ENCODE data around the gene HOXB8. TPM values are rescaled to one million over a fixed set of nuclear protein-coding genes. Genes with fewer than 3 reads are reported as not detected.

The HOXB8 gene
- total RNA-seq, 2 experiments from 2014 or later = not detected

DNA sequence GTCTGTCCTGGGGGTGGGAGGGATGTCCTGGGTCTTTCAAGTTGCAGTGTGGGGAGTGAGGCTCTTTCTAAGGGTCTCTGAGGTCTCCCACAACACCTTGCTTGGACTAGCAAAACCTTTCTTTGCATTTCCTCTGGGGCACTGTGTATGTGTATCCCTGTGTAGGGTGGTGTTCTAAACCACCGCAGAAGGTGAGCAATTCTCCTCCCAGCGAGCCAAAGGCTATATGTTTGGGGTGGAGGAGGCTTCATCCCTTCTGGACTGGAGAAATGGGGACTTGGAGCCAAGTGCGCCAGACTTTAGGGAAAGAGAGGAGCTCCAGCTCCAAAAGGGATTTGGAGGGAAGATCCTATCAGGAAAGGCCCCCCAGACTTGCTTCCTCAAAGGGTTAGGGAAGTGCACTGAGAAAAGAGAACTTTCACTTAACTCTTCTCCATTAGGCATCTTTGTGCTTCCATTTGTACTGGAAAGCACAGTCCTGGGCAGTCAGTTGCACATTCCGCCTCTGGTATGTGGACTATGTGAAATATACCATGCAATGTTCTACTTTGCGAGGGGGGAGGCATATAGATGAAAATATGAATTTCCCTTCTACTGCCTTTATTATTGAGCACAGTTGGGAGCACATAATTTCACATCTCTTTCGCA, 29.9 kb upstream of the HOXB8 start:
- ChIA-PET POLR2A (no interaction called here), CTCF (interaction anchor here (2.0 kb wide), 1 partner anchor 9 kb away, joined by 8 read pairs; no protein-coding TSS in a partner anchor)
- ATAC-seq (no peak), DNase-seq (no peak)
- peaks cover 75% of the 10 kb centered on the region for H3K27me3 Mint-ChIP-seq
- H3K9me3 Mint-ChIP-seq = no peaks in the 10 kb centered on the region
- H3K4me3 Mint-ChIP-seq = no peak overlapping the region
- H3K27ac Mint-ChIP-seq = no peak overlapping the region
- H3K4me1 Mint-ChIP-seq (ENCODE audit: low read depth) = peaks cover 16% of the 10 kb centered on the region
- no peaks in the 10 kb centered on the region for H3K36me3 Mint-ChIP-seq (ENCODE audit: low read depth)
- intact Hi-C loops (cut with micrococcal nuclease) = no loop called here
- TF ChIP-seq, protein P1, sequence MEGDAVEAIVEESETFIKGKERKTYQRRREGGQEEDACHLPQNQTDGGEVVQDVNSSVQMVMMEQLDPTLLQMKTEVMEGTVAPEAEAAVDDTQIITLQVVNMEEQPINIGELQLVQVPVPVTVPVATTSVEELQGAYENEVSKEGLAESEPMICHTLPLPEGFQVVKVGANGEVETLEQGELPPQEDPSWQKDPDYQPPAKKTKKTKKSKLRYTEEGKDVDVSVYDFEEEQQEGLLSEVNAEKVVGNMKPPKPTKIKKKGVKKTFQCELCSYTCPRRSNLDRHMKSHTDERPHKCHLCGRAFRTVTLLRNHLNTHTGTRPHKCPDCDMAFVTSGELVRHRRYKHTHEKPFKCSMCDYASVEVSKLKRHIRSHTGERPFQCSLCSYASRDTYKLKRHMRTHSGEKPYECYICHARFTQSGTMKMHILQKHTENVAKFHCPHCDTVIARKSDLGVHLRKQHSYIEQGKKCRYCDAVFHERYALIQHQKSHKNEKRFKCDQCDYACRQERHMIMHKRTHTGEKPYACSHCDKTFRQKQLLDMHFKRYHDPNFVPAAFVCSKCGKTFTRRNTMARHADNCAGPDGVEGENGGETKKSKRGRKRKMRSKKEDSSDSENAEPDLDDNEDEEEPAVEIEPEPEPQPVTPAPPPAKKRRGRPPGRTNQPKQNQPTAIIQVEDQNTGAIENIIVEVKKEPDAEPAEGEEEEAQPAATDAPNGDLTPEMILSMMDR (IDR thresholded peaks at IDR 0.05) = no peak

DNA sequence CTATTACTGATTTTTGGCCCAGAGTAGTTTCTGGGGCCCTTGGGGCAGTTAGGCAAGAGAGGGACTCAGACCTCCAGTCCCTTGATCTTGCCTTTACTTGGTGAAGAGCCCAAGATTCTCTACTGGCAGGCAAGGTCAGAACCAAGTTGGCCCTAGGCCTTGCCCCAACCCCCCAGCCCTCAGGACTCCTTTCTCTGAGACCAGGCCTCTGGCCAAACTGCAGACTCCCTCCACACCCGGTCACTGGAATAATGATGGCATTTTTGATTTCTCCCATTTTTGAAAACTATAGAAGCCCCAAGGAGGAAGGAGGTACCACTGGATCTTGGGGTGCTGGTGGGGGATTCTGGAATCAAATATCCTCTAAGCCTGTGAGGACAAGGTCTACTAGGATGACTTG, 29.1 kb upstream of the HOXB8 start:
- DNase-seq = no peak
- intact Hi-C loops (cut with micrococcal nuclease) = no loop called here
- Mint-ChIP-seq H3K9me3 (no peaks in the 10 kb centered on the region), H3K4me3 (no peak overlapping the region), H3K27me3 (peaks cover 74% of the 10 kb centered on the region), H3K27ac (no peak overlapping the region), H3K4me1 (ENCODE audit: low read depth) (peaks cover 16% of the 10 kb centered on the region), H3K36me3 (ENCODE audit: low read depth) (no peaks in the 10 kb centered on the region)
- no peak for ATAC-seq
- TF ChIP-seq, protein P1 (IDR thresholded peaks at IDR 0.05) = no peak
- ChIA-PET POLR2A (no interaction called here), CTCF (interaction anchor here (0.7 to 2.0 kb wide), 4 partner anchors 8 to 235 kb away, joined by 3 to 8 read pairs (median 4); no protein-coding TSS in a partner anchor)

DNA sequence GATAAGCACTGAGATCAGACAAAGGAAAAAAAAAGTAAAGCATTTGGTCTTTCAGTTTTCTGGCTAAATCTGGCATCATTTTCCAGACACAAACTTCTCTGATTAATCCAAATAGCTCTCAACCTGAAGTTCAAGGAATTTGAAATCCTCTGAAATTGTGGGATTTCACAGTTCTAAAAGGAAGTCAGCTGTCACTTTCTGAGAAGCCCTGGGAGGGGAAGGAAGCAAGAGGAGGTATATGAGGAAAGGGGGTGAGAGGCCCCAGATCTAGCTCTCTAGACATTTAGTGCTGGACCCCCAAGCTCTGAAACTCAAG, 28.6 kb upstream of the HOXB8 start:
- DNase-seq = no peak
- H3K36me3 Mint-ChIP-seq (ENCODE audit: low read depth) = no peaks in the 10 kb centered on the region
- H3K4me1 Mint-ChIP-seq (ENCODE audit: low read depth) = peaks cover 16% of the 10 kb centered on the region
- ChIA-PET CTCF (interaction anchor here (0.7 to 2.0 kb wide), 4 partner anchors 8 to 235 kb away, joined by 3 to 8 read pairs (median 4); no protein-coding TSS in a partner anchor), POLR2A (no interaction called here)
- TF ChIP-seq, protein P1 (IDR thresholded peaks at IDR 0.05) = no peak
- peaks cover 76% of the 10 kb centered on the region for H3K27me3 Mint-ChIP-seq
- no peak overlapping the region for H3K4me3 Mint-ChIP-seq
- intact Hi-C loops (cut with micrococcal nuclease) = no loop called here
- H3K27ac Mint-ChIP-seq = no peak overlapping the region
- no peak for ATAC-seq
- no peaks in the 10 kb centered on the region for H3K9me3 Mint-ChIP-seq

DNA sequence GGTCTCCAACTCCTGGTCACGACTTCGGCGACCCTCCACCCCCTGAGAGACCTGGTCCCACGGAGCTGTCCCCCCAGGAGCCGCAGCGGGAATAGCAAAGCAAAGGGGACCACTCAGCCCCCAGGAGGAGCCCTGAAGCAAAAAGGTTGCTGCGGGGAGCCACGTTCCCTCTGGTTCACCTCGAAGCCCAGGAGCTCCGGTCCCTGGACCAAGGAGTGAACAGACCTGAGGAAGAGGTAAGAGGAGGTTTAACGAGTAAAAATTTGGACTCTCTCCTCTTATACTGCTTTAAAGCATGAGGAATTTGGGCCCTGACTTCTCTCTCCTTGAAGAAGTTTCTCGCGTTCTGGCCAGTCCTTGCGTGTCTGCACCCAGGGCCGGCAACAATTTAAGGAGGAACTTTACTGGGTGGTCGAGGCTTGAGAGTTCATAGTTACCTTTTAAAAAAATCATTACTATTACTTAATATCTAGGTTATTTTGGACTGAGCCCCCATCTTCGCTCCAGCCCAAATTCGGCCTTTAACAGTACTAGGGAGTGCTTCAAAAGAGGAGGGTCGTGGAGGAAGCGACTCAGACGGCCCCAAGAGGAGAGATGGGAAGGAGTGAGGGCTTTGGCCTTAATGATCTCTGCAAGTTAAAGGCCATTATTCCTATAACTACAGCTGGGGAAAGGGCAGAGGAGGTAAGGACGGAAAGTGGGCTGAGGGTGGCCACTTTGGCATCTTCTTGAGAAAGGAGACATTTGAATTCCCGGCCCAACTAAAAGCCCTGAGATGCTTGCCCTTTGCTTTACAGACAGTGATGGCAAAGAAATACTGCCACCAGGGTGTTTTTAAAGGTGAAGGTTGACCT, 28.0 kb upstream of the HOXB8 start:
- TF ChIP-seq, protein P1 (IDR thresholded peaks at IDR 0.05) = no peak
- H3K36me3 Mint-ChIP-seq (ENCODE audit: low read depth) = no peaks in the 10 kb centered on the region
- peaks cover 76% of the 10 kb centered on the region for H3K27me3 Mint-ChIP-seq
- CTCF ChIA-PET = interaction anchor here (0.7 to 2.0 kb wide), 5 partner anchors 7 to 236 kb away, joined by 3 to 8 read pairs (median 4); no protein-coding TSS in a partner anchor
- POLR2A ChIA-PET = no interaction called here
- intact Hi-C loops (cut with micrococcal nuclease) = no loop called here
- DNase-seq (no peak), ATAC-seq (no peak)
- no peak overlapping the region for H3K27ac Mint-ChIP-seq
- H3K4me1 Mint-ChIP-seq (ENCODE audit: low read depth) = peaks cover 16% of the 10 kb centered on the region
- H3K9me3 Mint-ChIP-seq = no peaks in the 10 kb centered on the region
- H3K4me3 Mint-ChIP-seq = no peak overlapping the region
